Body of pancreas (tissue), 4 donors: Measurements from ENCODE around the gene MIGA2.

Experiments
- CTCF ChIP-seq, 7 experiments: fragments of 450-650 bp in 4 of 7; fragments of 200-600 bp in 3 of 7; sonication (generic) in 3 of 7; IDR thresholded peaks; one replicate each; pipeline ENCODE4 v1.5.1; 2016 to 2019; ENCODE audit warnings: antibody characterized with exemption in 7 of 7
- POLR2A ChIP-seq, 3 donors: fragments of 450-650 bp; IDR thresholded peaks; one replicate each; pipeline ENCODE4 v1.6.1; 2016; ENCODE audit warnings: antibody characterized with exemption in 3 of 3, mild to moderate bottlenecking in 2 of 3

- no peak for TF ChIP-seq CTCF (IDR thresholded peaks at IDR 0.05)
- TF ChIP-seq POLR2A (IDR thresholded peaks at IDR 0.05) = no peak
Observed at GRCh38 chr9:129071526-129072126, 35.2 kb downstream of the MIGA2 start.
